Measurements from ENCODE around the gene CCL1.

The CCL1 gene

DNA sequence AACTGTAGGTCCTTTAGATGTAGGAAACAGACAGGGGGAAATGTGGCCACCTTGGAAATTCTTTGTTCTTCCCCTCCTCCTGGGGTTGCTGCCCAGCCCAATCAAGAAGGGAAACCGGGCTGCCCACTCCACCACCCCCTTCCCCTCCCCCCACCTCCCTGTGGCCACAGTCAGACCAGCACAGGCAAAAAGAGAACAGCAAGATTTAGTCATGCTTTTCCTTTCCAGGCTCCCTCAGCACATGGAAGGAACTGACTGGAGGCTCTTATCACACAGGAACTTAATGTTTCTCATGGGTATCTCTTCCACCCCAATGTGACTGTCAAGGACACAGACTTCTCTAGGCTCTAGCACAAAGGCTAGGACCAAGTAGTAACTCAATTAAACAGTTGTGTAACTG is 3.0 kb upstream of the CCL1 start:
- TF ChIP-seq FOXP2 (optimal IDR thresholded peaks at IDR 0.05; ENCODE audit: borderline replicate concordance, extremely low read depth, extremely low read length, insufficient read depth) (no peak), POLR2AphosphoS5 (IDR thresholded peaks at IDR 0.05; ENCODE audit: low read depth, low read length) (no peak), SIN3A (IDR thresholded peaks at IDR 0.05; ENCODE audit: borderline replicate concordance, insufficient read depth, low read length) (no peak), REST (IDR thresholded peaks at IDR 0.05; ENCODE audit: insufficient read depth in 1 of 2, low read depth in 2 of 2, low read length in 2 of 2) (no peak), TAF1 (IDR thresholded peaks at IDR 0.05; ENCODE audit: borderline replicate concordance, insufficient read depth, low read length) (no peak)

DNA sequence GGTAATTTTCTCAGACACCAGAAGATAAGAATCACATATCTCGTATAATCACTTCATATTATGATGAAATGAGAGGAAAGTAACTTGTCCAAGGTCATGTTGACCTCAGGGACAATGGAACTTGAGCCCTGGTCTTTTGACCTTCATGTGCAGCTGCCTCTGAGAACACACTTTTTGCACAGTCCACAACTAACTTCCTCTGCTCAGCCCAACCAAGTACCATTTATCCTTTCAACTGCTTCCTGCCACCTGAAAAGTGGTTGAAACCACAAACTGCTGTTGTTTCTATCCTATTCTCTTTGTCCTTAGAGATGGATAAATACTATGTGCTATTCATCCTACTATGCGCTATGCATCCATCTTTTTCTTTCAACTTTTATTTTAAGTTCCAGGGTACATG is 2.3 kb upstream of the CCL1 start:
- TF ChIP-seq FOXP2 (optimal IDR thresholded peaks at IDR 0.05; ENCODE audit: borderline replicate concordance, extremely low read depth, extremely low read length, insufficient read depth) (no peak), POLR2AphosphoS5 (IDR thresholded peaks at IDR 0.05; ENCODE audit: low read depth, low read length) (no peak), REST (IDR thresholded peaks at IDR 0.05; ENCODE audit: insufficient read depth in 1 of 2, low read depth in 2 of 2, low read length in 2 of 2) (no peak), TAF1 (IDR thresholded peaks at IDR 0.05; ENCODE audit: borderline replicate concordance, insufficient read depth, low read length) (no peak)

DNA sequence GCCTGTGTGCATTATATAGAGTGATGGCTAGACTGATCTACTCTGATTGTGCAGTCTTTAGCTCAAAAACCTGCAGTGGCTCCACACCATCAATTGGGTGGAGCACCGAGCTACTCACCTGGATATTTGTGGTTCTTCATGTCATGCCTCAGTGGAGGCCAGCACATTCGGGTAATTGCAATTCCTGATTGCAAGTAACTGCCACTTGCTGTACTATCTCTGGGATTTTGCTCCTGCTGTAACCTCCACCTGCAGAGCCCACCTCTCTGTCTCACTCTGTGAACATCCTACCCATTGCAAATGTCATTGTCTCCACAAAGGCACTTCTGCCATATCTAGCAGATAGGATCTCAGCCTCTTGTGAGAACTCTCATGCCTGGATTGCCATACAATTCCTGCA is 1.7 kb upstream of the CCL1 start:
- TF ChIP-seq SIN3A (IDR thresholded peaks at IDR 0.05; ENCODE audit: borderline replicate concordance, insufficient read depth, low read length) (no peak), FOXP2 (optimal IDR thresholded peaks at IDR 0.05; ENCODE audit: borderline replicate concordance, extremely low read depth, extremely low read length, insufficient read depth) (no peak), REST (IDR thresholded peaks at IDR 0.05; ENCODE audit: insufficient read depth in 1 of 2, low read depth in 2 of 2, low read length in 2 of 2) (no peak), TAF1 (IDR thresholded peaks at IDR 0.05; ENCODE audit: borderline replicate concordance, insufficient read depth, low read length) (no peak), POLR2AphosphoS5 (IDR thresholded peaks at IDR 0.05; ENCODE audit: low read depth, low read length) (no peak)

DNA sequence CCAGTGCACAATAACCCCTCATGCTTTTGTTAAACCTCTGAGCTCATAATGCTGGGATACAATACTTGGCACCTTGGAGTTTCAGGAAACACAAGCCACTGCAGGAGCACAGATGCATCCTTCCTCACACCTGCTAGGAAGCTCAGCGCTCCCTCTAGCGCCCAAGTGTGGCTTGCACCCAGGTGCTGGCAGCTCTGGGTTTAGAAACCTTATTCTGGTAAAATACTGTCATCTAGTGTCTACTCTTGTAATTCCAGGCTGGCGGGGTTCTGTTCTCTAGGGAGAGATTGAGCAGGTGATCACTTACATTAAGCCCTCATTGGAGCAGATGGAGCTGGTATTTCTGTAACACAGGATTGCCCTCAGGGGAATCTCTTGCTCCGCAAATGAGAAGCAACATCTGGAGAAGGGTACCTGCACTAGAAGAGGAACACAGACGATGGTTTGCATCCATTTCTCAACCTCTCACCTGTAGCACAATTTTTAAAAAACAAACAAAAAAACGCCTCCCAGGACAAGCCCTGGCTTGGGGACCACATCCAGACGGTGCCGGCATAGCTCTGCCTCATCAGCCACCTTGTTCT is 1.5 kb downstream of the CCL1 start:
- TF ChIP-seq POLR2AphosphoS5 (IDR thresholded peaks at IDR 0.05; ENCODE audit: low read depth, low read length) (no peak), TAF1 (IDR thresholded peaks at IDR 0.05; ENCODE audit: borderline replicate concordance, insufficient read depth, low read length) (no peak), SIN3A (IDR thresholded peaks at IDR 0.05; ENCODE audit: borderline replicate concordance, insufficient read depth, low read length) (no peak), FOXP2 (optimal IDR thresholded peaks at IDR 0.05; ENCODE audit: borderline replicate concordance, extremely low read depth, extremely low read length, insufficient read depth) (no peak), REST (IDR thresholded peaks at IDR 0.05; ENCODE audit: insufficient read depth in 1 of 2, low read depth in 2 of 2, low read length in 2 of 2) (no peak)

Measured in PFSK-1 (cell line).